ENCODE measurements around the gene PDE12.

The PDE12 gene, protein sequence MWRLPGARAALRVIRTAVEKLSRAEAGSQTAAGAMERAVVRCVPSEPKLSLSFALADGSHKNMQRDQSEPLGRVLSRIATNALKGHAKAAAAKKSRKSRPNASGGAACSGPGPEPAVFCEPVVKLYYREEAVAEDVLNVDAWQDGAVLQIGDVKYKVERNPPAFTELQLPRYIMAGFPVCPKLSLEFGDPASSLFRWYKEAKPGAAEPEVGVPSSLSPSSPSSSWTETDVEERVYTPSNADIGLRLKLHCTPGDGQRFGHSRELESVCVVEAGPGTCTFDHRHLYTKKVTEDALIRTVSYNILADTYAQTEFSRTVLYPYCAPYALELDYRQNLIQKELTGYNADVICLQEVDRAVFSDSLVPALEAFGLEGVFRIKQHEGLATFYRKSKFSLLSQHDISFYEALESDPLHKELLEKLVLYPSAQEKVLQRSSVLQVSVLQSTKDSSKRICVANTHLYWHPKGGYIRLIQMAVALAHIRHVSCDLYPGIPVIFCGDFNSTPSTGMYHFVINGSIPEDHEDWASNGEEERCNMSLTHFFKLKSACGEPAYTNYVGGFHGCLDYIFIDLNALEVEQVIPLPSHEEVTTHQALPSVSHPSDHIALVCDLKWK

DNA sequence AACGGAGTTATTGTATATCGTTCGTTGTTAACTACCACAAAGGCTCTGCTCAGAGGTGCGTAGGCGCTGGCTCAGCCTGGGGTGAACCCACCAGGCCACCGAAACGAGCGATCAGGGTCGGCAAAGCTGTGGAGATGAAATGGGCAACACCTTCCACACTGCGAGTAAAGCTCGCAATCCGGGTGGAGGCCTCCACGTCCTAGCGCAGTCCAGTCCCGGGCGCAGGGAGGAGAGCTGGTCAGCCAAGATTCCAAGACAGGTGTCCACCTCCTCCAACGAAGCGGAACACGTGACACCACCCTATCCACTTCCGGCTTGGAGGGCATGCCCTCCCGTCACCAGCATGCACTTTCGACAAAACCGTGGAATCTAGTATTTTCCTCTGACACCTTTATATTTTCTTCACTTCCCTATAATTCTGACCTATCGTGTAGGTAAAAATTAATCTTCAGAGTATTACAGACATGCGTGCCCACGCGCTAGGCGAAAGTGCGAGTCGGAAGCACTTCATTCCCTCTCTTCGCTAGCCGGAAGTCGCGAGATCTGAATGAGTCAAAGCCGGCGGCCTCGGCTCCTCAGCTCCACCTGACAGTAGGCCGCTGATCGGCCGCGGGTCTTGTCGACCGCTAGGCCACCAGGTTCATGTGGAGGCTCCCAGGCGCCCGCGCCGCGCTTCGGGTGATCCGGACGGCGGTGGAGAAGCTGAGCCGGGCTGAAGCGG, at the start of gene PDE12:
TSS of gene PDE12 (plus strand) at position 537 of the 721 bp plus-strand sequence. CDS start at position 643, 106 bp downstream.
- DNase-seq: peak; percentile 81

DNA sequence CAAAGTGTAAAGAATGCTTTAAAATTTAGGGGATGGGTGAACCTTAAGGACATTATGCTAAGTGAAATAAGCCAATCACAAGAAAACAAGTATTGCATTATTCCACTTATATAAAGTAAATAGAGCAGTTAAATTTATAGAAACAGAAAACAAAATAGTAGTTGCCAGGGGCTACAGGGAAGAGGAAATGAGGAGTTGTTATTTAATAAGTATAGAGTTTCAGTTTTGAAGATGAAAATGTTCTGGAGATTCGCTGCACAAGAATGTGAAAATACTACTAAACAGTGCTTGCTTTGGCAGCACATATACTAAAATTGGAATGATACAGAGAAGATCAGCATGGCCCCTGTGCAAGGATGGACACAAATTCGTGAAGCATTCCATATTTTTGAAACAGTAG, 43.9 kb upstream of the PDE12 start:
- no peak for DNase-seq

DNA sequence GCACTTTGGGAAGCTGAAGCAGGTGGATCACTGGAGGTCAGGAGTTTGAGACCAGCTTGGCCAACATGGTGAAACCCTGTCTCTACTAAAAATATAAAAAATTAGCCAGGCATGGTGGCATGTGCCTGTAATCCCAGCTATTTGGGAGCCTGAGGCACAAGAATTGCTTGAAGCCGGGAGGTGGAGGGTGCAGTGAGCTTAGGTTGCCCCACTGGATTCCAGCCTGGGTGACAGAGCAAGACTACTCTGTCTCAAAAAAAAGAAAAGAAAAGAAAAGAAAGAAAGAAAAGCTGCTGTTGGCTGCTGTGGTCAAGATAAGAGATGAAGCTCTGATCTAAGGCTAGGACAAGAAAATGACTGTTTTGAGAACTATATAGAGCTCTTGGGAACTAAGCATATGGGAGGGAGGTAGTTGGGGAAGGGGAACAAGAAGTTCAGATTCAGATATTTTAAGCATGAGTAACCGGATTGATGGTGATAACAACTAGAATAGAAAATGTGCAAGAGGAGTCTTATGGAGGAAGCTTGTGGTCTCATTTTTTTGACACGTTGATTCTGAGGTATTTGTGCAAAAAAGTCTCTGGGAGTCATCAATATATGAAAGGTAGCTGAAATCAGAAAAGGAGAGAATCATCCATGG, 37.7 kb upstream of the PDE12 start:
- DNase-seq: no peak

DNA sequence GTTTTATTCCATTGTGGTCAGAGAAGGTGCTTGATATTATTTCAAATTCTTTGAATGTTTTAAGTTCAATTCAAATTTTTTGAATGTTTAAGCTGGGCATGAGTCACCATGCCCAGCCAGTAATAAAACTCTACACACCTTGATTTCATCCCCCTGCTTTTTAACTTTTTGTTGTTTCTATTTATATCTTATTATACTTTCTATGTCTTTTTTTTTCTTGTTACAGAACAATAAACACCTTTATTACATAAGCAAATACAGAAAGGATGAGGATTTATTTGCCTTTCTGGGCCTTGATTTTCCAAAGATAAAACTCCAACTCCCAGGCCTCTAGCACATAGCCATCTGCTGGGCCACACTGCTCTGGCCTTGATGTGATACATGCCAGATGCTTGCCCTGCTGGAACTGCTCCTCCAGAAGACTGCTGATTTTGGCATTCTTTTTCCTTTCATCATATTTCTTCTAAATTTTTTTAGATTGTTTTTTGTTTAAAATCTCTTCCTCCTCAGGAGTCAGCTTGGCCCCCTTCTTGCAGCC, 25.9 kb upstream of the PDE12 start:
- no peak for DNase-seq

DNA sequence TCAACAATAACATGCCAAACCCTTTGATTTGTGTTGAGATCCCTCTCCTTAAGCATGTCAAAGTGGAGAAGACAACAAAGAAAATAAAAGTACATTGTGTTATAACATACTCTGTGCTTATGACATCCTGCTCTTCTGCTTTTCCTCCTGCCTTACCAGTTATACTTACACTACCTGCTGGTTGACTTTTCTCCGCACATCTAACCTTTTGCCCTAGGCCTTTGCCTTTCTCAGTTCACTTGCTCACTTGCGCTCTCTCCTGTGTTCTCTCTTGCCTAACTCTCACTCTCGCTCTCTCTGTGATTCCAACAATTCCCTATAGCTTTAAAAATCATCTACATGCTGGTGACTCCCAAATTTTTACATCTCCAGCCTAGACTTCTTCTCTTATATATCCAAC, 17.6 kb upstream of the PDE12 start:
- DNase-seq: no peak

DNA sequence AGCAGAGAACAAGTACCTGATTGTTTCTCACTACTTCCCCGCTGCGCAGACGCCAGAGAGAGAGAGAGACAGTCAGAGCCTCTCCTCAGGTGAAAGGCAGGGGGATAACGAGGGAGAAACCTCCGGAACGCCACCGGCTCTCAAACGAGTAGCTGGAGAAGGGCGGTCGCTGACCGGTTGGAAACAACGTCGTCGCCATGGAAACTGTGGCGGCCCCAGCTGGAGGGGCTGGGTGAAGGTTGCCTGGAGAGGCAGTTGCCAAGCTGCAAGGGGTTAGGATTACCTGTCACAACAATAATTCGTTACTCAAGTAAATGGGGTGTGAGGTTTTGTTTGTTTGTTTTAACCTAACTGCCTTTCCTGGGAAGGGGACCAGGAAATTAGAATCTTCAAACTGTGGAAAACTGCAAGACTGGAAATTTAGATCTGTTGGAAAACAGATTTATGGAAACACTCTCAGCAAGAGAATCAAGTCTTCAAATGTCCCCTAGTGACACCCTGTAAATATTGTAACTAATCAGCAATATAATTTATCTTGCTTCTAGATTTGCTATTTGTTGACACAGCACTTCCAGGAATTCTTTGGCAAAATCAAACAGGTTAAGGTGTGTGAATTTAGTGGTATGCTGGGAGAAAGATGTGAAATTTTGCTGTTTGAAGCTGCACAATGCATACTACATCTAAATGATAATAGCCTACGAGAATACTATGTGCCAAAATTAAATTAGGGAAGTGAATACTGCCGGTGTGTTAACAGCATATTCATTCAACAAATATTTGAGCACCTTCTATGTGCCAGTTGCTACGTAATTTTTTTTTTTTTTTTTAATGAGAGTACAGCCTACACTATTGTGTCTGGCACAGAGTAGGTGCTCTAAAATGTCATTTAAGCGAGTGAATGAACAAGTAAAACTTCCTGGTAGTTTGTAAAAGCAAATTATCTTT, 11.6 kb upstream of the PDE12 start, which contains the start of gene DNAH12:
TSS of gene DNAH12 (minus strand) at position 164 of the 945 bp plus-strand sequence. CDS start 1,474 bp downstream, outside the sequence.
- DNase-seq: peak; percentile 71

DNA sequence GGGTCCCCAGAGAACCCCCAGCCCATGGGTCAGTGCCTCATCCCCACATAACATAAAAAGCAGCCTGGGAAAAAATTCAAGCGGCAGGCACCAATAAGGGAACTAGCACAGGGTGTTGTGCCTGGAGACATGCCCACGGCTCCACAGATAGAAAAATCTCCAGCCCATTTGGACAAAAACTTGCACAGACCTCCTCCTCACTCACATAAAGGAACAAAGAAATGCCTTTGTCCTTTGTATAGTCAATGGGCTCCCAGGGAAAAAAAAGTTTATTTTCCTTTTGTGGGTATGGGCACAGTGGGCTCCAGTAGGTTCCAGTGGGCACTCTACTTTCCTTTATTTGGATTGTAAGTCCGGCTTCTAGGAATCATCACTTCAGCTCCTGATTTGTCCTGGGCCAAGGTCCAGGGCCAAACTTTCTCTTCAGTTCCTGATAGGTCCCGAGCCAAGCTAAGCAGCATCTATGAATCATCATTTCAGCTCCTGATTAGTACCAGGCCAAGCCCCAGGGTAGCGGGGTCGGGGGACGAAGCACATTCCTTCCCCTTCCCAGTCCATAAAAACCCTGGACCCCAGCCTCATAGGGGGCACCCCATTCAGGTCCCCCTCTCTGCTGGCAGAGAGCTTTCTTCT, 10.3 kb upstream of the PDE12 start:
- no peak for DNase-seq

DNA sequence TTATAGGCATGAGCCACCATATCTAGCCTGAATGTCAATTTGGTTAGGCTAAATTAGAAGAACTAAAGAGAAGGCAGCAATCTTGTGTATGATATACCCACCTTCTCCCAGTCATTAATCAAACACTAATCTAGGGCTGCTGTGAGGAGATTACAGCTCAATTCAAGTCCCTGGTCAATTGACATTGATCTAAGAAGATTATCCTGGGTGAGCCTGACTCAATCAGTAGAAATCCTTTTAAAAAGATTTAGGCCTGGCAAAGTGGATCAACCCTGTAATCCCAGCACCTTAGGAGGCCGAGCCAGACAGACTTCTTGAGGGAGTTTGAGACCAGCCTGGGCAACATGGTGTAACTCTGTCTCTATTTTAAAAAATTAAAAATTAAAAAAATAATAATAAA, 9.5 kb upstream of the PDE12 start:
- DNase-seq: no peak

DNA sequence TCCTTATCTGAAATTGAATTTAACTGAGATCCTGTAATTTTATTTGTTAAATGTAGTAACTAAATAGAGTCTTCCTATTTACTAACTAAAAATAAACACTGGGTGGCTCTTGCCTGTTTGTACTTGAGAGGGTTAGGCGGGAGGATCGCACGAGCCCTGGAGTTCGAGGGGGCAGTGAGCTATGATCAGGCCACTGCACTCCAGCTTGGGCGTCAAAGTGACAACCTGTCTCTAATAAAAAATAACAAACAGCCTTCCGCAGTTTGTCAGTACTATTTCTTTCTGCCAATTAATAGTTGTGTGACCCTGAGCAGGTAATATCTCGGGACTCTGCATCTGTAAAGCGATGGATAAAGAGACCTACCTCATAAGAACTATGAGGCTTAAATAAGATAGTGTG, 768 bp upstream of the PDE12 start:
- DNase-seq: no peak

DNA sequence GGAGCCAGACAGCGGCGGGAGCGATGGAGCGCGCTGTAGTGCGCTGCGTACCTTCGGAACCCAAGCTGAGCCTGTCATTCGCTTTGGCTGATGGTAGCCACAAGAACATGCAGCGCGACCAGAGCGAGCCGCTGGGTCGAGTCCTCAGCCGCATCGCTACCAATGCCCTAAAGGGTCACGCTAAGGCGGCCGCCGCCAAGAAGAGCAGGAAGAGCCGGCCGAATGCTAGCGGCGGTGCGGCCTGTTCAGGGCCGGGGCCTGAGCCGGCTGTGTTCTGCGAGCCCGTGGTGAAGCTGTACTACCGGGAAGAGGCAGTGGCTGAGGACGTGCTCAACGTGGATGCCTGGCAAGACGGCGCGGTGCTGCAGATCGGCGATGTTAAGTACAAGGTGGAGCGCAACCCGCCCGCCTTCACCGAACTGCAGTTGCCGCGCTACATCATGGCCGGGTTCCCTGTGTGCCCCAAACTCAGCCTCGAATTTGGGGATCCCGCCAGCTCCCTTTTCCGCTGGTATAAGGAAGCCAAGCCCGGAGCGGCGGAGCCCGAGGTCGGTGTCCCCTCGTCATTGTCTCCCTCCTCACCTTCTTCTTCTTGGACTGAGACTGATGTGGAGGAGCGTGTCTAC, 498 bp downstream of the PDE12 start:
- no peak for DNase-seq

DNA sequence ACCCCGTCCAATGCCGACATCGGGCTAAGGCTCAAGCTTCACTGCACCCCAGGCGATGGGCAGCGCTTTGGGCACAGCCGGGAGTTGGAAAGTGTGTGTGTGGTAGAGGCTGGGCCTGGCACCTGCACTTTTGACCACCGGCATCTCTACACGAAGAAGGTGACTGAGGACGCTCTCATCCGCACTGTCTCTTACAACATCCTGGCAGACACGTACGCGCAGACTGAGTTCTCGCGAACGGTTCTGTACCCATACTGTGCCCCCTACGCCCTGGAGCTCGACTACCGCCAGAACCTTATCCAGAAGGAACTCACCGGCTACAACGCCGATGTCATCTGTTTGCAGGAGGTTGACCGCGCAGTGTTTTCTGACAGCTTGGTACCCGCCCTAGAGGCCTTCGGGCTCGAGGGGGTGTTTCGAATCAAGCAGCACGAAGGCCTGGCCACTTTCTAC, 1.0 kb downstream of the PDE12 start:
- DNase-seq: no peak

DNA sequence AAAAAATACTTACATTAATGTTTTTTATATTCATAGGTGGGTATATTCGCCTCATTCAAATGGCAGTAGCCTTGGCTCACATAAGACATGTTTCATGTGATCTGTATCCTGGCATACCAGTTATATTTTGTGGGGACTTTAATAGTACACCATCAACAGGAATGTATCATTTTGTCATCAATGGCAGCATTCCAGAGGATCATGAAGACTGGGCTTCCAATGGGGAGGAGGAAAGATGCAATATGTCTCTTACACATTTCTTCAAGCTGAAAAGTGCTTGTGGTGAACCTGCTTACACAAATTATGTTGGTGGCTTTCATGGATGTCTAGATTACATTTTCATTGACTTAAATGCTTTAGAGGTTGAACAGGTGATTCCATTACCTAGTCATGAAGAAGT, 3.5 kb downstream of the PDE12 start:
- no peak for DNase-seq

DNA sequence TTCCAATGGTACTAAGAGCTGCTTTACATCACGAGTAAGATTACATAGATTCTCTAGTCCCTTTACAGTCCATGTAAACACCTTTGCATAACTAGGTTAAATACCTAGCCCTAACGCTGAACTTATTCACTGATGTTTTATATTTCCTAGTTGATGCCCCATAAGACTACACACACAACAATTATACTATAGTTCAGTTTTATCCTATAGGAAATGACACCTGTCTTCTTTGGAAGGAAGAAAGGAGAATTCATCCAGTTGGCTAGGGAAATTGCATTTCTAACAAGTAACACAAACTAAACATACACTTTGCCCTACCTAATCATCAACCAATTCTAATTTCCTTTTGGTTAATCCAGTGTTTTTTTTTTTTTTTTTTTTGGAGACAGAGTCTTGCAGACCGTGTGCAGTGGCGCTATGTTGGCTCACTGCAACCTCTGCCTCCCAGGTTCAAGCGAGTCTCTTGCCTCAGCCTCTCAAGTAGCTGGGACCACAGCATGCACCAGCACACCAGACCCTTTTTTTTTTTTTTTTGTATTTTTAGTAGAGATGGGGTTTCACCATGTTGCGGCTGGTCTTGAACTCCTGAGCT, 13.9 kb downstream of the PDE12 start:
- no peak for DNase-seq

DNA sequence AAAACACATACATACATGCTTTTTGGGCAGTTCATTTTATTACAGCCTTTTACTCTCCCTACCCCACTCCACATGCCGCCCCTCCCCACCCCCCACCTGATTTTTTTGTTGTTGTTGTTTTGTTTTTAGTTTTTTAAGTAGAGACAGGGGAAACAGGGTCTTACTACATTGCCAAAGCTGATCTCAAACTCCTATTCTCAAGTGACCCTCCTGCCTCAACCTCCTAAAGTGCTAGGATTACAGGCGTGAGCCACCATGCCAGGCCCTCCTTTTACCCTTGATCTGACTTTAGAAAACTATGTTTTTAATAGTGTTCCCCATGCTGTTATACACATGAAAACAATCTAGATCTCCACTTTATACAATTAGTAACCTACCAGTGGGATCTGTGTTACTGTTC, 14.8 kb downstream of the PDE12 start:
- DNase-seq: no peak

DNA sequence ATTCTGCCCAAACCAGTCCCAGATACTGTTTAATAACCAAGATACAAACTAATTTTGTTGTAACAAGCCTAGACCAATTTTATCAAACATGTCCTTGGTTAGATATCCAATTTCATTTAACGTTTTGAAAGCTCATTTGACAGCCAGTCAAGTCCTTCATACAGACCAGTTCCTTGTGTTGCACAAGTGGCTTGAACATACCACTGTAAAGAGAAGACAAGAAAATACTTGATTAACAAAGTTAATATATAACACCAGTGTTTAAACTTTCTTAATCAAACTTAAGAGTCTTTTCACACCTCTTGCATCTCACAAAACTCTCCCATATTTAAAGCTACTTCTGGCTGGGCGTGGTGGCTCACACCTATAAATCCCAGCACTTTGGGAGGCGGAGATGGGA, 16.0 kb downstream of the PDE12 start:
- DNase-seq: no peak

DNA sequence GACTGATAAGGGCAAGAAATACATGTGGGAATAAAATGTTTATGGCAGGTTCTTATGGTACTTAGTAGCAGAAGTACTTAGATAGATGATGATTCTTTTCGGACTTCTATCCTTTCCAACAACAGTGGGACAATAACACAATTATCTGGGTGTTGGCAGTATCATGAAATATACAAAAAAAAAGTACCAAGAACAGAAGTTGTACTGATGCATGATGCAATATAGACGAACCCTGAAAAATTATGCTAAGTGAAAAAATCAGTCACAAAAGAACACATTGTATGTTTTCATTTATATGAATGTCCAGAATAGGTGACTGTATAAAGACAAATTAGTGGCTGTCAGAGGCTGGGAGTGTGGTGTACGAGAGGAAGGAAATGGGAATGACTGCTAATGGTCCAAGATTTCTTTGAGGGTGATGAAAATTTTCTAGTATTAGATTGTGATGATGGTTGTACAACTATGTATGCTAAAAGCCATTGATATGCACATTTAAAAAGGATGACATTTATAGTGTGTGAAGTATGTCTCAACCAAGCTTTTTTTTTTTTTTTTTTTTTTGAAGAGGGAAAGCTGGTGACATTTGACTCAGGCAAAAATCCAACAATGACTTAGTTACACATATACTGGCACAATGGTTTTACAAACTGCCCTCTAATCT, 20.0 kb downstream of the PDE12 start:
- no peak for DNase-seq

DNA sequence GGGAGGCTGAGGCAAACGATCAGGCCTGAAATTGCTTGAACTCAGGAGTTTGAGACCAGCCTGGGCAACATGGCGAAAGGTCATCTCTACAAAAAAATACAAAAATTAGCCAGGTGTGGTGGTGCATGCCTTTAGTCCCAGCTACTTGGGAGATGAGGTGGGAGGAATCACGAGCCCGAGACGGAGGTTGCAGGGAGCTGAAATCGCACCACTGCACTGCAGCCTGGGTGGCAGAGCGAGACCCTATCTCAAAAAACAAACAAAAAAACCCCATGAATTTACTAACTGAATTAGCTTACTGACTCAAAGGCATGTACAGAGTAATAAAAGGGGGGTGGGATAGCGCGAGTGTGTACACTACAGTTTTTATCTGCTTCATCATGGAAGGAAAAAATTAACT, 21.7 kb downstream of the PDE12 start:
- DNase-seq: no peak

DNA sequence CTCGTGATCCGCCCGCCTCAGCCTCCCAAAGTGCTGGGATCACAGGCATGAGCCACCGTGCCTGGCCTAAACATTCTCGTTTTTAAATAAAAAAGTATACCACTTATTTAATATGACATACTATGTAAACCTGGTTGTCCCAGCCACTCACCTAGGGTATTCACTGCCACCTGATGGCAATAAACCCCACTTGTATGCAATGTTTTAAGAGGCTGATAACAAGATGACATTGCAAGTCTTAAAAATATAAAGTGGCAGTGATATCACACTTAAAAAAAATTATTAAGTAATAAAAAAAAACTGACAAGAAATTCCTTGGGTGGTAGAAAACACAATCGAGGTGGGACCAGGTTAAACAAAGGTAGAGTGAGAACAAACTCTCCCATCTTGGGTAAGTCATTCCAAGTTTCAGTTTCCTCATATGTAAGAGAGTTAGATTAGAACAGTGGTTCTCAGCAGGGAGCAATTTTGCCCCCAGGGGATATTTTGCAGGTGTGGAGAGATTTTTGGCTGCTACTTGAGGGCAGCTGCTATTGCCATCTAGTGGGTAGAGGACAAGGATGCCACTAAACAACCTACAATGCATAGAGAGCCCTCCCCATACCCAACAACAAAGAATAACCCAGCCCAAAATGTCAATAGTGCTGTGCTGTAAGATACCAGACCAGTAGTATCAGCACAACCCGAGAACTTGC, 26.5 kb downstream of the PDE12 start:
- peak; percentile 4 for DNase-seq

DNA sequence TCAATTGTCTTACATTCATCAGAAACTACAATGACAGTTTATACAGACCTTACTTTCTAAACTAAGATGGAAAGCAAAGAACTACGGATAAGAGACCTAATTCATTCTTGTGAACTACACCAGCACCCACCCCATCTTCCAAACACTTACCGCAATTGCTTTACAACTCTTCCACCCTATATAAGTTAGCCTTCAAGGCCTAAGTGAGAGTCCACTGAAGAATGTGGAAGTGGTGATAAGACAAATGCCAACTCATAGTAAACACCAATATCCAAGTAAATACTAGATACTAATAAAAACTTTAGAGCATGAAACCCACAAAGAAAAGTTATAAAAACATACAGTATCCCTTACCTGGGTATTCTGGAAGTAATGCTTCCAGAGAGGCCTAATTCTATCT, 27.5 kb downstream of the PDE12 start:
- no peak for DNase-seq

Measured in NCI-H345 (cell line).